CD4-positive, alpha-beta T cell treated with Interleukin-6 for 4 hours (primary cell): ENCODE results near the gene TDRD1.

Experiments
- DNase-seq: peaks from one replicate; pipeline ENCODE4 v3.0.0-alpha.2; 2020; ENCODE audit warnings: mixed read lengths

The TDRD1 gene

GRCh38 chr10:114239117-114239993, 60.2 kb downstream of the TDRD1 start, which contains the start of gene VWA2:
Gene VWA2, plus strand, starts transcription at chr10:114239254. Its CDS starts 9,460 bp downstream, at chr10:114248714.
- DNase-seq, result peak; percentile 24

GRCh38 chr10:114239994-114240345, 60.8 kb downstream of the TDRD1 start:
- DNase-seq, result no peak

GRCh38 chr10:114242235-114242634, 63.1 kb downstream of the TDRD1 start:
- DNase-seq, result no peak

GRCh38 chr10:114243661-114244060, 64.5 kb downstream of the TDRD1 start:
- no peak for DNase-seq

- DNase-seq, result no peak
These were observed 65.0 kb downstream of the TDRD1 start for GRCh38 chr10:114244126-114244525.

- no peak for DNase-seq
These were observed 66.1 kb downstream of the TDRD1 start for GRCh38 chr10:114245121-114245791.

GRCh38 chr10:114246679-114247305, 67.6 kb downstream of the TDRD1 start:
- DNase-seq, result no peak

- DNase-seq, result no peak
These were observed 71.1 kb downstream of the TDRD1 start for GRCh38 chr10:114250236-114250635.

GRCh38 chr10:114250716-114251115, 71.6 kb downstream of the TDRD1 start:
- DNase-seq, result no peak

- no peak for DNase-seq
These were observed 72.9 kb downstream of the TDRD1 start for GRCh38 chr10:114252092-114252491.

GRCh38 chr10:114252883-114253282, 73.7 kb downstream of the TDRD1 start:
- no peak for DNase-seq

- no peak for DNase-seq
These were observed 76.1 kb downstream of the TDRD1 start for GRCh38 chr10:114255227-114255626.

GRCh38 chr10:114256008-114256765, 77.0 kb downstream of the TDRD1 start:
- no peak for DNase-seq

- no peak for DNase-seq
These were observed 77.7 kb downstream of the TDRD1 start for GRCh38 chr10:114256822-114257221.

GRCh38 chr10:114257498-114257897, 78.3 kb downstream of the TDRD1 start:
- no peak for DNase-seq

GRCh38 chr10:114258274-114258840, 79.2 kb downstream of the TDRD1 start:
- no peak for DNase-seq

GRCh38 chr10:114259824-114260223, 80.7 kb downstream of the TDRD1 start:
- no peak for DNase-seq

- no peak for DNase-seq
These were observed 81.2 kb downstream of the TDRD1 start for GRCh38 chr10:114260366-114260765.

- no peak for DNase-seq
These were observed 81.9 kb downstream of the TDRD1 start for GRCh38 chr10:114261076-114261475.

GRCh38 chr10:114262496-114262895, 83.3 kb downstream of the TDRD1 start:
- no peak for DNase-seq

- DNase-seq, result no peak
These were observed 86.4 kb downstream of the TDRD1 start for GRCh38 chr10:114265392-114266053.

- DNase-seq, result no peak
These were observed 87.4 kb downstream of the TDRD1 start for GRCh38 chr10:114266521-114266920.
